Activated CD8-positive, alpha-beta memory T cell treated with anti-CD3 and anti-CD28 coated beads for 1 hour (primary cell): ENCODE results near the gene SLC30A7.
"Not testable (repeated sequence)": the region's sequence is repeated elsewhere in the genome, so short reads cannot be mapped to it uniquely, and the experiment has no call there.

Experiments
- DNase-seq, 2 donors: peaks; one replicate each; pipeline ENCODE4 v3.0.0-alpha.2; 2020; ENCODE audit warnings: low read depth in 1 of 2; ENCODE audit errors: extremely low read depth in 1 of 2

Gene SLC30A7

DNA sequence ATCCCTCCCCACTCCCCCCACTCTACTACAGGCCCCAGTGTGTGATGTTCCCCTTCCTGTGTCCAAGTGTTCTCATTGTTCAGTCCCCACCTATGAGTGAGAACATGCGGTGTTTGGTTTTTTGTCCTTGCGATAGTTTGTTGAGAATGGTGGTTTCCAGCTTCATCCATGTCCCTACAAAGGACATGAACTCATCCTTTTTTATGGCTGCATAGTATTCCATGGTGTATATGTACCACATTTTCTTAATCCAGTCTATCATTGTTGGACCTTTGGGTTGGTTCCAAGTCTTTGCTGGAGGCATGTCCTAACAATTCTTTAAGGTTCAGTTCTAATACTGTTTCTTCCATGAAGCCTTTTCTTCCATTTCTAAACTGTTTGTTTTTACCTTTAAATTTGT is 37.7 kb downstream of the SLC30A7 start:
- not testable (repeated sequence) for DNase-seq

DNA sequence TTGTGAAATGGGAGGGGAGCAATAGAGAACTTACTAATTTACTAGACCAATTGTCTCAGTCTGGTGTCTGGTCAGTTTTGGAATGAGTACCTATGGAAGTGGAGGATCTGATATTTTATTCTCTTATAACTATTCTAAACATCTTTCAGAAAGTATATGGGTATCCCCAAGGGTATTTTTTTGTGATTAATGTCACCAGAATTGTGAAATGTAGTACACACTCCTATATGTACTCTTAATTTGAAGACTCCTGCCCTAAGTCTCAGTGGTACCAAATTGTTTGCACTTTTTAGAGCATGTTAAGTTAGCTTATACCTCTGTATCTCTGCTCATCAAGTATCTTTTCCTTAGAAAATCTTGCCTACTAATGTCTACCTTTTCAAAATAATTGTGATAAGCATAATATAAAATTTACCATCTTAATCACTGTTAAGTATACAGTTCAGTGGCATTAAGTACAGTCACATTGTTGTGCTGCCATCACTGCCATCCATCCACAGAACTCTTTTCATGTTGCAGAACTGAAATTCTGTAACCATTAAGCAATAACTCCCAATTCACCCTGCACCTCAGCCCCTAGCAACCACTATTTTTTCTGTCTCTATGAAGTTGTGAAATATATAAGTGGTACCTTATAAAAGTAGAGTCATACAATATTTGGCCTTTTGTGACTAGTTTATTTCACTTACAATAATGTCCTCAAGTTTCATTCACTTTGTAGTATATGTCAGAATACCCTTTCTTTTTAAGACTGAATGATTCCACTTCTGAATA is 40.5 kb downstream of the SLC30A7 start:
- DNase-seq = no peak

DNA sequence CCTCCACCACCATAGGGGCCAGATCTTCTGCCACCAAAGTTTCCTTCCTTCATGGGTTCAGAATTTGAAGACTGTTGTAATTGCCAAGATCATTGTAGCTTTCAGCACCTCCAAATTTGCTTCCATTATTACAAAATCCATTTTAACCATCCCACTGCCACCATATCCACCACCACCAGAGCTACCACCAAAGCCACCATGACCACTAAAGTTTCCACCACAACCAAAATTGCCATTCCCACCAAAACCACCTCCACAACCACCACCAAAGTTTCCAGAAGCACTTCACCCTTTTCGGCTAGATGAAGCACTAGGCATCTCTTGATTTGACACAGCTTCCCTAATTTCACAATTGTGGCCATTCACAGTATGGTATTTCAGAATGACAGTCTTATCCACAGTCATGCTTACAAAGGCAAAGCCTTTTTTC is 45.2 kb downstream of the SLC30A7 start:
- no peak for DNase-seq

DNA sequence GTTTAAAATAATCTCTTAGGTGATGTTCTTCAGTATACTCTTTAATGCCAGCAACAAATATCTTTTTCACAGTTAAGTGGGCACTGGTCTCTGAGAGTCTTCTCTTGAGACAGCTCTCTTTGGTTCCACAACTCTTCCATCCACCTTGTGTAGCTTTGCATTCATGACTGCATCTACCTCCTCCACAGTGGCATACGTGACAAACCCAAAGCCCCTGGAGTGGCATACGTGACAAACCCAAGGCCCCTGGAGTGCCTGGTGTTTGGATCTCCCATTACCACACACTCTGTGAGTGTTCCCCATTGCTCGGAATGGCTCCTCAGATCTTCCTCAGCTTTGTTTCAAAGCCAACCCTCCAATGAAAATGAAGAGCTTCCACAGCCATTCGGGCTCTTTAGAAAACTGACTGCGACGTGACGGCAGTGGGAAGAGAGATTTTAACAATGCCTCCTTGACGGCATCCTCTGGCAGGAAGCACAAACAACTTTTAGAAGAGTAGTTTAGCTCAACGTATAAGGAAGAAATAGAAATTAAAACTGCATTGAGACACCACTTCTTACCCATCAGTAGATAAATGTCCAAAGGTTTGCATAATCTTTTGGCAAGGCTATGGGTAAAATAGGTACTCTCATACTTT is 45.8 kb downstream of the SLC30A7 start:
- no peak for DNase-seq

DNA sequence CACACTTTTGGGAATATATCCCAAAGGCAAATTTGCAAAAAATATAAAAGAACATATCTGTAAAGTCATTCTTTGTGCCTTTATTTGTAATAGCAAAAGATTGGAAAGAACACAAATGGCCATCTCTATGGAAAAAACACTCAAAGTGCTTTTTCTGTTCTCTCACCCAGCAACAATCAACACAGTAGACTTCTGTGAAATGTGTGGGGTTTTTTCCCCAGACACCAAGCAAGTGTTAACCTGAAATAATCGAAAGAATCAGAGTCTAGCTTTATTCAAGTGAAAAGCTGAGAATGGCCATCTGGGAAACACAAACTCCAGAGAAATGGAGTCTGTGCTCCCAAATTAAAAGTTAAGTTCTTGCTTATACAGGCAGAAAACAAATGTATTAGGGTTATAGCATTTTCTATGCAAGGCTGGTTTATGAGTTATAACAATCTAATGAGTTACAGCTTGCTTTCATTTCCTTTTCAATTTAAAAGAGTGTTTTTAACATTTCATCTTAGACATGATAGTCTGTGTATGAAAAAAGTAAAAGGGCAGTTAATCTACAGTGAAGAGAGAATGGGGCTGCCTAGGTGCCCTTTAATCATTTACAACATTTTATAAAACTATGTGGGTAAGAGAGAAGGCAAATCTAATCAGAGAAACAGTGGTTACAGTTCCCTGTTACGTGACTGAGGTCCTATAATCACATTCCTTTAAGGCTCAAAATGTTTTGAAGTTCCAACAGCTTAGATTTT is 46.6 kb downstream of the SLC30A7 start:
- no peak for DNase-seq

DNA sequence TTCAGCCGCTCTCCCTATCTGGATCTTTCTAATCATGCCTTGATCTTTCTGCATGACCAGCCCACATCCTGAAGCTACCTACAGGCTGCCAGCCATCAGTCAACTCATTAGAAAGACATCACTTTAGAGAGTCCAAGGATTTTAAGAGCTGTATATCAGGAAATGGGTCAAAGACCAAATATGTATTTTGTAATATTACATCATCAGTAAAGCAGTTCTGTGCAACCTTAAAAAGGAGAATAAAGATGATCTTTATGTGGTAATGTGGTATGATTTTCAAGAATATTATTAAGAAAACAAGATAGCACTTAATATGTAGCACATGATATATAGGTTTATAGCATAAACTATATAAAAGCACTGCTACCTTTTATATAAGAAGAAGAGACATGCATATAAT is 47.6 kb downstream of the SLC30A7 start:
- DNase-seq = no peak

DNA sequence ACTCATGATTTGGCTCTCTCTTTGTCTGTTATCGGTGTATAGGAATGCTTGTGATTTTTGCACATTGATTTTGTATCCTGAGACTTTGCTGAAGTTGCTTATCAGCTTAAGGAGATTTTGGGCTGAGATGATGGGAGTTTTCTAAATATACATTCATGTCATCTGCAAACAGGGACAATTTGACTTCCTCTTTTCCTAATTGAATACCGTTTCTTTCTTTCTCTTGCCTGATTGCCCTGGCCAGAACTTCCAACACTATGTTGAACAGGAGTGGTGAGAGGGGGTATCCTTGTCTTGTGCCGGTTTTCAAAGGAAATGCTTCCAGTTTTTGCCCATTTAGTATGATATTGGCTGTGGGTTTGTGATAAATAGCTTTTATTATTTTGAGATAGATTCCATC is 50.2 kb downstream of the SLC30A7 start:
- not testable (repeated sequence) for DNase-seq

DNA sequence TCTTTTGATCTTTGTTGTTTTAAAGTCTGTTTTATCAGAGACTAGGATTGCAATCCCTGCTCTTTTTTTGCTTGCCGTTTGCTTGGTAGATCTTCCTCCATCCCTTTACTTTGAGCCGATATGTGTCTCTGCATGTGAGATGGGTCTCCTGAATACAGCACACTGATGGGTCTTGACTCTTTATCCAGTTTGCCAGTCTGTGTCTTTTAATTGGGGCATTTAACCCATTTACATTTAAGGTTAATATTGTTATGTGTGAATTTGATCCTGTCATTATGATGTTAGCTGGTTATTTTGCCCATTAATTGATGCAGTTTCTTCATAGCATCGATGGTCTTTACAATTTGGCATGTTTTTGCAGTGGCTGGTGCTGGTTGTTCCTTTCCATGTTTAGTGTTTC is 51.9 kb downstream of the SLC30A7 start:
- DNase-seq = not testable (repeated sequence)

DNA sequence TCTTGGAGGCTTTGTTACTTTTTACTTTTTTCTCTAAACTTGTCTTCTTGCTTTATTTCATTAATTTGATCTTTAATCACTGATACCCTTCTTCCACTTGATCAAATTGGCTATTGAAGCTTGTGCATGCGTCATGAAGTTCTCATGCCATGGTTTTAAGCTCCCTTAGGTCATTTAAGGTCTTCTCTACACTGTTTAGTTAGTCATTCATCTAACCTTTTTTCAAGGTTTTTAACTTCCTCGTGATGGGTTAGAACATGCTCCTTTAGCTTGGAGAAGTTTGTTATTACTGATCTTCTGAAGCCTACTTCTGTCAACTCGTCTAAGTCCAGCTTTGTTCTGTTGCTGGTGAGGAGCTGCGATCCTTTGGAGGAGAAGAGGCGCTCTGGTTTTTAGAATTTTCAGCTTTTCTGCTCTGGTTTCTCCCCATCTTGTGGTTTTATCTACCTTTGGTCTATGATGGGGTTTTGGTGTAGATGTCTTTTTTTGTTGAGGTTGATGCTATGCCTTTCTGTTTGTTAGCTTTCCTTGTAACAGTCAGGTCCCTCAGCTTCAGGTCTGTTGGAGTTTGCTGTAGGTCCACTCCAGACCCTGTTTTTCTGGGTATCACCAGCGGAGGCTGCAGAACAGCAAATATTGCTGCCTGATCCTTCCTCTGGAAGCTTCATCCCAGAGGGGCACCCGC is 53.0 kb downstream of the SLC30A7 start:
- DNase-seq = not testable (repeated sequence)

DNA sequence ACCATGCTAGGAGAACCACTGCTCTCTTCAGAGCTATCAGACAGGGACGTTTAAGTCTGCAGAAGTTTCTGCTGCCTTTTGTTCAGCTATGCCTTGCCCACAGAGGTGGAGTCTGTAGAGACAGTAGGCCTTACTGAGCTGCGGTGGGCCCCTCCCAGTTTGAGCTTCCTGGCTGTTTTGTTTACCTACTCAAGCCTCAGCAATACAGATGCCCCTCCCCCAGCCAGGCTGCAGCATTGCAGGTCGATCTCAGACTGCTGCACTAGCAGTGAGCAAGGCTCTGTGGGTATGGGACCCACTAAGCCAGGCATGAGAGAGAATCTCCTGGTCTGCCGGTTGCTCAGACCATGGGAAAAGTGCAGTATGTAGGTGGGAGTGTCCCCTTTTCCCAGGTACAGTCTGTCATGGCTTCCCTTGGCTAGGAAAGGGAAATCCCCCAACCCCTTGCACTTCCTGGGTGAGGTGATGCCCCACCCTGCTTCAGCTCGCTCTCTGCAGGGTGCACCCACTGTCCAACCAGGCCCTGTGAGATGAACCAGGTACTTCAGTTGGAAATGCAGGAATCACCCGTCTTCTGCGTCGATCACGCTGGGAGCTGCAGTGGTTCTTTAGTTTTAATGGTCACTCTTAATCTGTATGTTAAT is 53.7 kb downstream of the SLC30A7 start:
- DNase-seq = peak; percentile 15 to 45

DNA sequence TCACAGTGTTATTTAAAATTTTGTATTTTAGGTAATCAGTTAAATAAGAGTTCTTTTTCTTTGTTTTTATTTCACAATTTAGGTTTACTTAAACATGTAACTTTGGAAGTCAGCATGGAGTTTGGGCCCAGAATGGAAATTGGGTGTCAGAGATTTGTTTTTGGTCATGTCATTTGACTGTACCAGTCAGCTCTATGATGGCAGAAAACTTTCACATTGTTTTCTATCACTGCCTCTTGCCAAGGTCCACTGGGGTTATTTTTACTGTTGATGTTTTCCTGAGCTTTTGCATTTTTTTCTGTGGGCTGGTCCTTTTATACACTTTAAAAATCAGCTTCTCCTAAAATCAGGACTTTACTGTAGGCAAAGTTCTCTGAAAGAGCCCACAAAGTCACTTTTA is 54.4 kb downstream of the SLC30A7 start:
- DNase-seq = no peak

DNA sequence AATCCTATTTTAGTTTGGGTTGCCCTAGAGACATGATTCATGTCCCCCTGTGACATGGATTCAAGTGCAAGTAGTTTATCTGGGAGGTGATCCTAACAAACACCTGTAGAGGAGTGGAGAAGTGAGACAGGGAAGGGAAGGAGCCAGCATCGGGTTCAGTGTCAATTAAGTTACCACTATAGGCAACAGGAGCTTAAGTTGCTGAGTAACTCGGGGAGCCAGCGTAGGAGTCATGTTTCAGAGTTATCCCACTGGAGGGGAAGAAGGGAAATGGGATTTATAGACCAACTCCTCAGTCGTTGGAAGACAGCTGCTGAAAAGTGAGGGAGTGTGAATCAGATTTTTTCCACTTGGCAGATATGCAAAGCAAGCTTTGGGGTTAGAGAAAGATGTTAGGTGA is 54.9 kb downstream of the SLC30A7 start:
- DNase-seq = no peak

DNA sequence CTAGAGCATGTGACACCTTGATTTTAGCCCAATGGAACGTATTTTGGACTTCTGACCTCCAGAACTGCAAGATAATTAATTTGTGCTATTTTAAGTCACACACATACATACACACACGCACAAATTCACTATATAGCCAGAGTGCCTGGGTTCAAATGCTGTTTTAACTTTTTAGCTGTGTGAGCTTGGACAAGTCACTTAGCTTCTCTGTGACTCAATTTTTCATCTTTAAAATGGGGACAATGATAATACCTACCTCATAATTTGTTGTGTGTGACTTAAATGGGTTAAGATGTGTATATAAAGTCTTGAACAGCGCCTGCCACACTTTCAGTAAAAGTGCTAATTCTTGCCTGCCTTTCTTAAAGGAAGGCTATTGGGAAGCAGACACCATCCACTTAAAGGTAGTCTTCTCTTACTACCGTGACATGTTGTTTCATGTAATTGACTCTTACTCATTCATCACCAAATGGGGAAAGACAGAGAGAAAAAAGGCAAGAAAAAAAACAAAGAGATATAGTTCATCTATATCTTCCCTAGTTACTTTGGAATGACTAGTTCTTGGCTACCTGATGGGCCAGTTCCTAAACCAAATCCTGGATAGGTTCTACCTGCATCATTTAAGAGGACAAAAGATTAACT is 56.3 kb downstream of the SLC30A7 start:
- no peak for DNase-seq

DNA sequence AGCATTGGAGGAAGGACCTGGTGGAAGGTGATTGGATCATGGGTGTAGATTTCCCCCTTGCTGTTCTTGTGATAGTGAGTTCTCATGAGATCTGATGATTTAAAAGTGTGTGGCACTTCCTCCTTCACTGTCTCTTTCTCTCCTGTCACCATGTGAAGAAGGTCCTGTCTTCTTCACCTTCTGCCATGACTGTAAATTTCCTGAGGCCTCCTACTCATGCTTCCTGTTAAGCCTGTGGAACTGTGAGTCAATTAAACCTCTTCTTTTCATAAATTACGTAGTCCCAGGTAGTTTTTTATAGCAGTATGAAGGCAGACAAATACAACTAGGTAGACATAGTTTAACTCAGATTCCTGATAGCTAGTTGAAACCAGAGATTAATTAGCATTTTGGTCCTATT is 57.1 kb downstream of the SLC30A7 start:
- DNase-seq = not testable (repeated sequence)

DNA sequence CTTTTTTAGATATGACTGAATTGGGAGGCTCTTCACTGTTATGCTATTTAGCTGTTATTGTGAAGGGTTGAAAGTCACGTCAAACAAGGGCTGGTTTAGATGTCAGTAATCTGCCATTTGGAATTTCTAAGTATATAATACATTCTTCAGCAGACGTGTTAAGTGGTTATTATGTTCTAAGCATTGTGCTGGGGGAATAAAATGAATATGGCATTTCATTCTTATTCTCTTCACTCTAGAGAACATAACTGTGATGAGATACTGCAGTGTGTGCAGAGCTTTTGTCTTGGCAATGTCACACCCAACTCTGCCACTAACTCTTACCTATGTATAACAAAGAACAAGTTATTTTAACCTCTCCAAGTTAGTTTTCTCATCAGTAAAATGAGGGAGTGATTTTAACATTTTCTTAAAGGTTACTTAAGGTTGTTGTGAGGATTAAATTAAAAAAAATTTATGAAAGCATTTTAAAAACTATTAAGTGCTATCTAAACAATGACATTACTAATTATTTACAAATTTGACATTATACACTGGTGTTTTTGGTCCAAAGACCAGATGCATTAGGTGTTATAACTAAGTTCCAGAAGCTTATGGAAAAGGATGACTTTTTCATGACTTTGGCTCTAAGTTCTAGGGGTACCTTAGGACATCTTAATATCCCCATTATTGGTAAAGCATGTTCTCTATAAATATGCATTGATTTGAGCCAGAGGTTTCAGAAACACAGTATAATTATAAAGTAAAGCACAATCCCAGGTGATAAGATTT is 58.3 kb downstream of the SLC30A7 start:
- no peak for DNase-seq

DNA sequence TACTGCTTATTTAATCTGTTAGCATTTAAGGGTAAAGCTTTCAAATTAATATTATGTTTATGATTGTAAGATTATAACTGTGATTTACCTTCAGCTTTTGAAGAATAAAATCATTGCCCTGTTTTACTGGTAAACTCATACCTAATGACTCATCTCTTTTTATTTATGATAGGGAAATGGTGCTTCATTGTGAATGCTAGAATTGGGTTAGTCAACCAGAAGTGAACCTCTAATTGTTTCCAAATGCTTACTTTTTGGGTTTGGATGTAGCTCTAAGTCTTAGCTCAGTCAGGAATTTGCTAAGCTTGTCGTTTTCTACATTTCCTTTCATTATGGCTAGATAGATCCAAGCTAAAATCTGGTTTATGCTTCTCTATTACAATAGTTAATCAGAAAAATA is 59.4 kb downstream of the SLC30A7 start:
- DNase-seq = no peak

DNA sequence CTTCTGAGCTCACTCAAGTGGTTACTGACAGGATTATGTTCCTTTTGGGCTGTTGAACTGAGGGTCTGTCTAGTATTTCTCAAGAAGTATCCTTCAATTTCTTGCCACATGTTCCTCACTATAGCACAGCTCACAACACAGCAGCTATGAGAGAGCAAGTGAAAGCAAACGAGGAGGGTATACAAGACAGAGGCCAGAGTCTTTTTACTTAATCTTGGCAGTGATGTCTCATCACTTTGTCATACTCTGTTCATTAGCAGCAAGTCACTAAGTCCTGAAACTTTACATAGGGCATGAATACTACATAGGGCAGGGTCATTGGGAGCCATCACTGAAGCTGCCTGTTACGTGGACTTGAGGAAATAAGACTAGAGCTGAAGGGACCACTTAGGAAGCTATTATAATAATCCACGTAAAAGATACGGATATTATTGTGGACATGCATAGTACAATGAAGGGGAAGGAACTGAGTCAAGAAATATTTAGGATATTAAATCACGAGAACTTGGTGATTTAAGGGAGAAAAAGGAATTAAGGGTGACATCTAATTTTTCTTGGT is 63.7 kb downstream of the SLC30A7 start:
- DNase-seq = no peak

DNA sequence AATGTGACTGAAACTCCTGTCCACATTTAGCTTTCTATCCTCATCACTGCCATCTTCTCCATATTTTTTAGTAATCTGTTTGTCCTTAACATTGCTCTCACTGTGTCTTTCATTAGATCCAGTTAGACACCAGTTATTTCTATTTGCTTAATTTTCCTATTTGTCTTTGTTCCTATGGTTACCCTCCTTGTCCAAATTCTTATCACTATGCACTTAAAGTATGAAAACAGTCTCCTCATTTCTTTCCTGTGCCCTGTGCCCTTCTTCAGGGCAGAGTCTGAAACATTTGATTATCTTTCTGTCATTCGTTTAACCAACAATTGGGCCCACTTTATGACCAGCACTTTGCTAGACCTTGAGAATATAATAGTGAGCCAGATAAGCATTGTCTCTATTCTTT is 64.2 kb downstream of the SLC30A7 start:
- no peak for DNase-seq

DNA sequence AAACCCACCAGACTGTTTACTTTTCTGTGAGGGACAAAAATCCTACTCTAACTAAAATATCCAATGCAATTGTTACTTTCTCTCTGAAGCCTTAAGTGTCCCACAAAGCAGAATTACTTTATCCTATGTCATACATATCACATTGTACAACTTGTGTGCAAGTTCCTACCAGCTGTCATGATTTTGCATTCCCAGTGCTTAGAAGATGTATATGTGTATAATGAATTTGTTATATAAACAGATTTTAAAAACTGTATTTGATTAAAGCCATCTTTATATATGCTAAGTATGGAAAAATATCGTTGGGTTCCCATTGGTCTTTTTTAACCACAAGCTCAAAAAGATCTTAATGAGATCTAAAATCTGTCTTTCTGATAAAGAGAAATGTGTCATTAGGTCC is 72.7 kb downstream of the SLC30A7 start:
- DNase-seq = no peak
